Testis (tissue), 3 donors: ENCODE results near the gene KIAA2012. TPM values are rescaled to one million over a fixed set of nuclear protein-coding genes. Genes with fewer than 3 reads are reported as not detected.

Experiments used
- DNase-seq: peaks from one replicate; pipeline ENCODE4 v3.0.0-alpha.2; 2019
- H3K27ac ChIP-seq, 2 donors: fragments of 200-600 bp; sonication (generic); one replicate each; pipeline ENCODE4 v1.5.1; 2019
- H3K27me3 ChIP-seq: fragments of 200-600 bp; sonication (generic); one replicate; pipeline ENCODE4 v1.5.1; 2019
- H3K36me3 ChIP-seq: fragments of 200-600 bp; sonication (generic); one replicate; pipeline ENCODE4 v1.5.1; 2017; ENCODE audit warnings: low read depth; ENCODE audit errors: missing control alignments
- H3K4me1 ChIP-seq: fragments of 200-600 bp; sonication (generic); one replicate; pipeline ENCODE4 v1.5.1; 2019
- H3K4me3 ChIP-seq, 2 donors: fragments of 200-600 bp; sonication (generic); one replicate each; pipeline ENCODE4 v1.5.1; 2017 to 2019
- H3K9me3 ChIP-seq: fragments of 200-600 bp; sonication (generic); one replicate; pipeline ENCODE4 v1.5.1; 2017
- CTCF ChIP-seq, 3 experiments: fragments of 450-650 bp in 2 of 3; fragments of 200-600 bp in 1 of 3; sonication (generic) in 1 of 3; IDR thresholded peaks; one replicate each; pipeline ENCODE4 v1.5.1; 2016 to 2019; ENCODE audit warnings: antibody characterized with exemption in 3 of 3, mild to moderate bottlenecking in 2 of 3, moderate library complexity in 1 of 3
- POLR2A ChIP-seq: fragments of 450-650 bp; IDR thresholded peaks from one replicate; pipeline ENCODE4 v1.6.1; 2017; ENCODE audit warnings: antibody characterized with exemption, mild to moderate bottlenecking, moderate library complexity
- WGBS, 2 donors: methylation state at CpG; one replicate each; pipeline ENCODE4 v1.1.5; 2018; 5-methylcytosine and 5-hydroxymethylcytosine counted together
- intact Hi-C: fragments of 100-400 bp; cut with DNase I; formaldehyde crosslinking; loops from one replicate; pipeline ENCODE4 v1.15.1; 2023; ENCODE audit warnings: low total_unique reads
- polyA plus RNA-seq: library from polyadenylated mRNA; stranded (reverse); fragments of 350-450 nt; fragmentation: Illumina TruSeq; extraction: RNeasy Lipid Tissue Mini Kit (QIAGEN cat#74804); gene quantifications from one replicate; pipeline ENCODE4 v1.2.3, GENCODE V29; 2014; ENCODE audit warnings: low read depth, low replicate concordance; ENCODE audit not compliant: insufficient read depth
- total RNA-seq, 2 donors: library from RNA; depleted of rRNA; stranded (reverse); fragments of >200 nt; gene quantifications; one replicate each; pipeline ENCODE4 v1.2.3, GENCODE V29; 2016

The KIAA2012 gene
- total and polyA plus RNA-seq, 3 donors from 2014 or later = 1.1 to 1.6 (median 1.3) TPM

- WGBS, 2 donors = 27 to 34% methylated on average over 3 of the region's 3 CpGs
- TF ChIP-seq CTCF (IDR thresholded peaks at IDR 0.05) (no peak), POLR2A (no peak)
Observed at GRCh38 chr2:202127687-202128331, 54.8 kb downstream of the KIAA2012 start.

GRCh38 chr2:202129841-202130240 lies 56.8 kb downstream of the KIAA2012 start:
- no peak overlapping the region for H3K4me3 ChIP-seq
- no peaks in the 10 kb centered on the region for H3K9me3 ChIP-seq
- 76 to 79% methylated on average over 3 of the region's 3 CpGs for WGBS, 2 donors
- intact Hi-C loops = no loop called here
- peaks cover 9% of the 10 kb centered on the region for H3K4me1 ChIP-seq
- no peak for DNase-seq
- H3K27me3 ChIP-seq = no peaks in the 10 kb centered on the region
- no peak overlapping the region for H3K27ac ChIP-seq
- no peak for TF ChIP-seq CTCF (IDR thresholded peaks at IDR 0.05)
- no peak for TF ChIP-seq POLR2A
- H3K36me3 ChIP-seq = no peaks in the 10 kb centered on the region

More at GRCh38 chr2:202127687-202128331, 54.8 kb downstream of the KIAA2012 start:
- intact Hi-C loops = no loop called here
- H3K4me1 ChIP-seq = peaks cover 9% of the 10 kb centered on the region
- no peaks in the 10 kb centered on the region for H3K9me3 ChIP-seq
- peak overlapping the region in 1 of 2 donors; percentile 3 for H3K27ac ChIP-seq
- DNase-seq = no peak
- H3K27me3 ChIP-seq = no peaks in the 10 kb centered on the region
- no peak overlapping the region for H3K4me3 ChIP-seq
- H3K36me3 ChIP-seq = no peaks in the 10 kb centered on the region

GRCh38 chr2:202133200-202133908 lies 60.3 kb downstream of the KIAA2012 start:
- 91 to 93% methylated on average over 5 of the region's 5 CpGs for WGBS, 2 donors
- Histone ChIP-seq H3K36me3 (no peaks in the 10 kb centered on the region), H3K27me3 (no peaks in the 10 kb centered on the region), H3K4me3 (no peak overlapping the region), H3K27ac (no peak overlapping the region), H3K9me3 (no peaks in the 10 kb centered on the region), H3K4me1 (no peaks in the 10 kb centered on the region)
- DNase-seq = no peak
- intact Hi-C loops = no loop called here
- no peak for TF ChIP-seq CTCF (IDR thresholded peaks at IDR 0.05)
- no peak for TF ChIP-seq POLR2A

GRCh38 chr2:202133909-202134265 lies 60.8 kb downstream of the KIAA2012 start:
- intact Hi-C loops = no loop called here
- DNase-seq = no peak
- Histone ChIP-seq H3K27me3 (no peaks in the 10 kb centered on the region), H3K36me3 (no peaks in the 10 kb centered on the region), H3K4me3 (no peak overlapping the region), H3K27ac (no peak overlapping the region), H3K9me3 (no peaks in the 10 kb centered on the region), H3K4me1 (no peaks in the 10 kb centered on the region)
- TF ChIP-seq POLR2A = no peak
- no peak for TF ChIP-seq CTCF (IDR thresholded peaks at IDR 0.05)
